H1 (cell line): ENCODE measurements around the gene CD59. TPM values are rescaled to one million over a fixed set of nuclear protein-coding genes. Genes with fewer than 3 reads are reported as not detected.

Source experiments
- ASH2L ChIP-seq: fragments of 200-600, 300-600 bp; sonication (generic); IDR thresholded peaks from one replicate; pipeline ENCODE4 v1.7.1; 2017; ENCODE audit warnings: low read length
- CBX8 ChIP-seq: fragments of 300-800, 300-1000 bp; sonication (generic); IDR thresholded peaks from 2 replicates; pipeline ENCODE4 v1.7.1; 2016; ENCODE audit warnings: low read depth, low read length, borderline replicate concordance
- SP1 ChIP-seq: IDR thresholded peaks from 2 replicates; pipeline ENCODE4 v1.6.1; 2011; ENCODE audit warnings: low read depth, low read length
- SP4 ChIP-seq: IDR thresholded peaks from 2 replicates; pipeline ENCODE4 v1.6.1; 2012; ENCODE audit warnings: low read length, inconsistent platforms
- polyA plus RNA-seq, 7 experiments: library from polyadenylated mRNA; depleted of rRNA in 3 of 7; stranded (reverse) in 5 of 7; unstranded in 2 of 7; fragments of >200 nt in 5 of 7; fragments of 200-250 nt in 2 of 7; gene quantifications; 1 replicate in 5 of 7; 2 replicates in 1 of 7; 4 replicates in 1 of 7; pipeline versions ENCODE4 v1.2.1 to v1.2.3, GENCODE V29; 2011 to 2013; ENCODE audit warnings: missing spikeins in 2 of 7, mixed read lengths in 2 of 7
- total RNA-seq: library from RNA; stranded (reverse); fragmentation: NEBNext Ultra II Directional; extraction: Animal tissue kit (Norgen Biotek cat#: 25700); gene quantifications from 2 replicates; pipeline ENCODE4 v1.2.1, GENCODE V29; 2021
- TF ChIP-seq, protein P1 (sequence below): fragments of 300-600 bp; sonication (generic); IDR thresholded peaks from 2 replicates; pipeline ENCODE4 v1.7.1; 2012; ENCODE audit warnings: low read length, moderate library complexity, mild to moderate bottlenecking, inconsistent platforms; ENCODE audit not compliant: insufficient replicate concordance

CD59 gene
- total and polyA plus RNA-seq, 2 of the 8 experiments (the other 6 are each of a cell fraction or from before 2014, with no cell fraction given), result 63.1 to 90.3 TPM

DNA sequence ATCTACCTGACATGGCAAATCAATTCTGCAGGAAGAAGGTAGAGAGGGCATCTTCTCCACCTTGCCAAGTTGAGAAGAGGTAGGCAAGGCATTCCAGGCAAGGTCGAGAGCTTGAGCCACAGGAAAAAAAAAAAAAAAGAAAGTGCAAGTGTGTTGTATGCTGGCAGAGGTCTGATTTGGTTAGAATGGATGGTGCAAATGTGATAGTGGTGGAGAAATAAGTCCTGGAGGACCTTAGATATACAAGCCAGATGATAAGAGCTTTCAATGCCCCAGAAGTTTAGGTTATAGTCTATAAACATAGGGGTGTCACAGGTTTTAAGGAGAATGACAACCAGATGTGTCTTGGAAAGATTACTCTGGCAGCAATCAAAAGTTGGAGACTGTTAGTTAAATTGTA, 36.6 kb upstream of the CD59 start (continued):
- TF ChIP-seq, protein P1, sequence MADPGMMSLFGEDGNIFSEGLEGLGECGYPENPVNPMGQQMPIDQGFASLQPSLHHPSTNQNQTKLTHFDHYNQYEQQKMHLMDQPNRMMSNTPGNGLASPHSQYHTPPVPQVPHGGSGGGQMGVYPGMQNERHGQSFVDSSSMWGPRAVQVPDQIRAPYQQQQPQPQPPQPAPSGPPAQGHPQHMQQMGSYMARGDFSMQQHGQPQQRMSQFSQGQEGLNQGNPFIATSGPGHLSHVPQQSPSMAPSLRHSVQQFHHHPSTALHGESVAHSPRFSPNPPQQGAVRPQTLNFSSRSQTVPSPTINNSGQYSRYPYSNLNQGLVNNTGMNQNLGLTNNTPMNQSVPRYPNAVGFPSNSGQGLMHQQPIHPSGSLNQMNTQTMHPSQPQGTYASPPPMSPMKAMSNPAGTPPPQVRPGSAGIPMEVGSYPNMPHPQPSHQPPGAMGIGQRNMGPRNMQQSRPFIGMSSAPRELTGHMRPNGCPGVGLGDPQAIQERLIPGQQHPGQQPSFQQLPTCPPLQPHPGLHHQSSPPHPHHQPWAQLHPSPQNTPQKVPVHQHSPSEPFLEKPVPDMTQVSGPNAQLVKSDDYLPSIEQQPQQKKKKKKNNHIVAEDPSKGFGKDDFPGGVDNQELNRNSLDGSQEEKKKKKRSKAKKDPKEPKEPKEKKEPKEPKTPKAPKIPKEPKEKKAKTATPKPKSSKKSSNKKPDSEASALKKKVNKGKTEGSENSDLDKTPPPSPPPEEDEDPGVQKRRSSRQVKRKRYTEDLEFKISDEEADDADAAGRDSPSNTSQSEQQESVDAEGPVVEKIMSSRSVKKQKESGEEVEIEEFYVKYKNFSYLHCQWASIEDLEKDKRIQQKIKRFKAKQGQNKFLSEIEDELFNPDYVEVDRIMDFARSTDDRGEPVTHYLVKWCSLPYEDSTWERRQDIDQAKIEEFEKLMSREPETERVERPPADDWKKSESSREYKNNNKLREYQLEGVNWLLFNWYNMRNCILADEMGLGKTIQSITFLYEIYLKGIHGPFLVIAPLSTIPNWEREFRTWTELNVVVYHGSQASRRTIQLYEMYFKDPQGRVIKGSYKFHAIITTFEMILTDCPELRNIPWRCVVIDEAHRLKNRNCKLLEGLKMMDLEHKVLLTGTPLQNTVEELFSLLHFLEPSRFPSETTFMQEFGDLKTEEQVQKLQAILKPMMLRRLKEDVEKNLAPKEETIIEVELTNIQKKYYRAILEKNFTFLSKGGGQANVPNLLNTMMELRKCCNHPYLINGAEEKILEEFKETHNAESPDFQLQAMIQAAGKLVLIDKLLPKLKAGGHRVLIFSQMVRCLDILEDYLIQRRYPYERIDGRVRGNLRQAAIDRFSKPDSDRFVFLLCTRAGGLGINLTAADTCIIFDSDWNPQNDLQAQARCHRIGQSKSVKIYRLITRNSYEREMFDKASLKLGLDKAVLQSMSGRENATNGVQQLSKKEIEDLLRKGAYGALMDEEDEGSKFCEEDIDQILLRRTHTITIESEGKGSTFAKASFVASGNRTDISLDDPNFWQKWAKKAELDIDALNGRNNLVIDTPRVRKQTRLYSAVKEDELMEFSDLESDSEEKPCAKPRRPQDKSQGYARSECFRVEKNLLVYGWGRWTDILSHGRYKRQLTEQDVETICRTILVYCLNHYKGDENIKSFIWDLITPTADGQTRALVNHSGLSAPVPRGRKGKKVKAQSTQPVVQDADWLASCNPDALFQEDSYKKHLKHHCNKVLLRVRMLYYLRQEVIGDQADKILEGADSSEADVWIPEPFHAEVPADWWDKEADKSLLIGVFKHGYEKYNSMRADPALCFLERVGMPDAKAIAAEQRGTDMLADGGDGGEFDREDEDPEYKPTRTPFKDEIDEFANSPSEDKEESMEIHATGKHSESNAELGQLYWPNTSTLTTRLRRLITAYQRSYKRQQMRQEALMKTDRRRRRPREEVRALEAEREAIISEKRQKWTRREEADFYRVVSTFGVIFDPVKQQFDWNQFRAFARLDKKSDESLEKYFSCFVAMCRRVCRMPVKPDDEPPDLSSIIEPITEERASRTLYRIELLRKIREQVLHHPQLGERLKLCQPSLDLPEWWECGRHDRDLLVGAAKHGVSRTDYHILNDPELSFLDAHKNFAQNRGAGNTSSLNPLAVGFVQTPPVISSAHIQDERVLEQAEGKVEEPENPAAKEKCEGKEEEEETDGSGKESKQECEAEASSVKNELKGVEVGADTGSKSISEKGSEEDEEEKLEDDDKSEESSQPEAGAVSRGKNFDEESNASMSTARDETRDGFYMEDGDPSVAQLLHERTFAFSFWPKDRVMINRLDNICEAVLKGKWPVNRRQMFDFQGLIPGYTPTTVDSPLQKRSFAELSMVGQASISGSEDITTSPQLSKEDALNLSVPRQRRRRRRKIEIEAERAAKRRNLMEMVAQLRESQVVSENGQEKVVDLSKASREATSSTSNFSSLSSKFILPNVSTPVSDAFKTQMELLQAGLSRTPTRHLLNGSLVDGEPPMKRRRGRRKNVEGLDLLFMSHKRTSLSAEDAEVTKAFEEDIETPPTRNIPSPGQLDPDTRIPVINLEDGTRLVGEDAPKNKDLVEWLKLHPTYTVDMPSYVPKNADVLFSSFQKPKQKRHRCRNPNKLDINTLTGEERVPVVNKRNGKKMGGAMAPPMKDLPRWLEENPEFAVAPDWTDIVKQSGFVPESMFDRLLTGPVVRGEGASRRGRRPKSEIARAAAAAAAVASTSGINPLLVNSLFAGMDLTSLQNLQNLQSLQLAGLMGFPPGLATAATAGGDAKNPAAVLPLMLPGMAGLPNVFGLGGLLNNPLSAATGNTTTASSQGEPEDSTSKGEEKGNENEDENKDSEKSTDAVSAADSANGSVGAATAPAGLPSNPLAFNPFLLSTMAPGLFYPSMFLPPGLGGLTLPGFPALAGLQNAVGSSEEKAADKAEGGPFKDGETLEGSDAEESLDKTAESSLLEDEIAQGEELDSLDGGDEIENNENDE, result no peak
- TF ChIP-seq CBX8 (no peak), ASH2L (no peak), SP1 (no peak), SP4 (no peak)
- TF ChIP-seq, all 59 proteins: peak for 0
